Jurkat, Clone E6-1 (cell line): Measurements from ENCODE around the gene TSPAN14.

Experiments used
- DNase-seq: peaks from one replicate; pipeline ENCODE4 v3.0.0-alpha.2; 2011; ENCODE audit warnings: low read depth, low spot score
- H3K4me3 ChIP-seq: 2 replicates; pipeline ENCODE4 v1.5.1; 2011; ENCODE audit warnings: mild to moderate bottlenecking, low read length, control low read depth, moderate library complexity

Gene TSPAN14

GRCh38 chr10:80421050-80421706, 32.9 kb upstream of the TSPAN14 start:
- H3K4me3 ChIP-seq: no peak overlapping the region
- no peak for DNase-seq

GRCh38 chr10:80421707-80422536, 32.2 kb upstream of the TSPAN14 start:
- DNase-seq: no peak
- H3K4me3 ChIP-seq: no peak overlapping the region

- no peak for DNase-seq
- no peak overlapping the region for H3K4me3 ChIP-seq
Observed at GRCh38 chr10:80425901-80426300, 28.2 kb upstream of the TSPAN14 start.

- DNase-seq: no peak
Observed at GRCh38 chr10:80427541-80427940, 26.6 kb upstream of the TSPAN14 start.

GRCh38 chr10:80429521-80429973, 24.6 kb upstream of the TSPAN14 start:
- DNase-seq: no peak
- H3K4me3 ChIP-seq: no peak overlapping the region

More at GRCh38 chr10:80427541-80427940, 26.6 kb upstream of the TSPAN14 start:
- H3K4me3 ChIP-seq: no peak overlapping the region

GRCh38 chr10:80433134-80433533, 21.0 kb upstream of the TSPAN14 start:
- H3K4me3 ChIP-seq: no peak overlapping the region
- DNase-seq: no peak

- no peak for DNase-seq
Observed at GRCh38 chr10:80436446-80437098, 17.5 kb upstream of the TSPAN14 start.

GRCh38 chr10:80437227-80437626, 16.9 kb upstream of the TSPAN14 start:
- H3K4me3 ChIP-seq: no peak overlapping the region
- no peak for DNase-seq

More at GRCh38 chr10:80436446-80437098, 17.5 kb upstream of the TSPAN14 start:
- H3K4me3 ChIP-seq: no peak overlapping the region

GRCh38 chr10:80441831-80442230, 12.3 kb upstream of the TSPAN14 start:
- no peak for DNase-seq
- H3K4me3 ChIP-seq: no peak overlapping the region

GRCh38 chr10:80442879-80443278, 11.2 kb upstream of the TSPAN14 start:
- DNase-seq: no peak
- no peak overlapping the region for H3K4me3 ChIP-seq

GRCh38 chr10:80443531-80443974, 10.6 kb upstream of the TSPAN14 start:
- DNase-seq: peak; percentile 35
- no peak overlapping the region for H3K4me3 ChIP-seq

- no peak for DNase-seq
- H3K4me3 ChIP-seq: no peak overlapping the region
Observed at GRCh38 chr10:80444124-80444523, 10.0 kb upstream of the TSPAN14 start.

GRCh38 chr10:80444646-80445319, 9.3 kb upstream of the TSPAN14 start:
- DNase-seq: peak; percentile 71

GRCh38 chr10:80447436-80448190, 6.5 kb upstream of the TSPAN14 start:
- H3K4me3 ChIP-seq: no peak overlapping the region
- DNase-seq: no peak

More at GRCh38 chr10:80444646-80445319, 9.3 kb upstream of the TSPAN14 start:
- no peak overlapping the region for H3K4me3 ChIP-seq

GRCh38 chr10:80448209-80448942, 5.7 kb upstream of the TSPAN14 start:
- H3K4me3 ChIP-seq: no peak overlapping the region
- DNase-seq: no peak

- no peak for DNase-seq
- no peak overlapping the region for H3K4me3 ChIP-seq
Observed at GRCh38 chr10:80449520-80449919, 4.6 kb upstream of the TSPAN14 start.

- H3K4me3 ChIP-seq: no peak overlapping the region
- DNase-seq: no peak
Observed at GRCh38 chr10:80451132-80451531, 3.0 kb upstream of the TSPAN14 start.

- no peak overlapping the region for H3K4me3 ChIP-seq
- DNase-seq: no peak
Observed at GRCh38 chr10:80452069-80452468, 2.0 kb upstream of the TSPAN14 start.
